Immature natural killer cell (primary cell): Measurements from ENCODE around the gene PAX9. TPM values are rescaled to one million over a fixed set of nuclear protein-coding genes. Genes with fewer than 3 reads are reported as not detected.

Source experiments
- DNase-seq, 3 donors: peaks; one replicate each; pipeline ENCODE4 v3.0.0; 2022; ENCODE audit warnings: mixed read lengths in 1 of 3
- H3K27ac Mint-ChIP-seq, 6 donors: one replicate each; pipeline ENCODE4 v1.8.0; 2020; ENCODE audit warnings: mixed read lengths in 6 of 6, mild to moderate bottlenecking in 5 of 6, inconsistent platforms in 4 of 6, moderate library complexity in 3 of 6
- H3K27me3 Mint-ChIP-seq, 3 donors: one replicate each; pipeline ENCODE4 v1.8.0; 2020 to 2021; ENCODE audit warnings: low read depth in 3 of 3, mild to moderate bottlenecking in 3 of 3, mixed read lengths in 3 of 3, moderate library complexity in 3 of 3, inconsistent platforms in 1 of 3
- H3K36me3 Mint-ChIP-seq, 3 donors: one replicate each; pipeline ENCODE4 v1.8.0; 2020; ENCODE audit warnings: mixed read lengths in 3 of 3, inconsistent platforms in 2 of 3, mild to moderate bottlenecking in 2 of 3
- H3K4me1 Mint-ChIP-seq, 2 donors: one replicate each; pipeline ENCODE4 v1.8.0; 2020; ENCODE audit warnings: inconsistent platforms in 2 of 2, mild to moderate bottlenecking in 2 of 2, mixed read lengths in 2 of 2, moderate library complexity in 1 of 2
- H3K4me3 Mint-ChIP-seq, 5 donors: one replicate each; pipeline ENCODE4 v1.8.0; 2020; ENCODE audit warnings: mild to moderate bottlenecking in 5 of 5, mixed read lengths in 5 of 5, inconsistent platforms in 3 of 5, moderate library complexity in 3 of 5
- H3K9me3 Mint-ChIP-seq, 6 donors: one replicate each; pipeline ENCODE4 v1.8.0; 2020; ENCODE audit warnings: mild to moderate bottlenecking in 6 of 6, mixed read lengths in 6 of 6, inconsistent platforms in 4 of 6, moderate library complexity in 3 of 6
- polyA plus RNA-seq, 3 donors: library from polyadenylated mRNA; unstranded; fragments of 300-500 nt; fragmentation: Illumina TruSeq; gene quantifications; one replicate each; pipeline ENCODE4 v1.2.3, GENCODE V29; 2021

The PAX9 gene
- polyA plus RNA-seq, 3 donors from 2014 or later = 0.07 TPM; not detected in 2

GRCh38 chr14:36713960-36714703, 52.5 kb downstream of the PAX9 start:
- no peak overlapping the region for H3K4me3 Mint-ChIP-seq
- H3K36me3 Mint-ChIP-seq = no peaks in the 10 kb centered on the region
- no peaks in the 10 kb centered on the region for H3K4me1 Mint-ChIP-seq
- H3K27ac Mint-ChIP-seq = no peak overlapping the region
- peaks cover 0 to 4% (median 1%) of the 10 kb centered on the region in 6 donors for H3K9me3 Mint-ChIP-seq
- H3K27me3 Mint-ChIP-seq = peaks cover 2% of the 10 kb centered on the region in 3 donors
- DNase-seq = no peak

GRCh38 chr14:36716614-36717184, 55.0 kb downstream of the PAX9 start:
- H3K4me1 Mint-ChIP-seq = no peaks in the 10 kb centered on the region
- H3K27ac Mint-ChIP-seq = no peak overlapping the region
- no peak for DNase-seq
- H3K36me3 Mint-ChIP-seq = no peaks in the 10 kb centered on the region
- H3K4me3 Mint-ChIP-seq = no peak overlapping the region
- H3K27me3 Mint-ChIP-seq = peaks cover 2 to 4% (median 2%) of the 10 kb centered on the region in 3 donors
- H3K9me3 Mint-ChIP-seq = peaks cover 0 to 5% (median 4%) of the 10 kb centered on the region in 6 donors

GRCh38 chr14:36717363-36717762, 55.7 kb downstream of the PAX9 start:
- no peaks in the 10 kb centered on the region for H3K4me1 Mint-ChIP-seq
- H3K36me3 Mint-ChIP-seq = no peaks in the 10 kb centered on the region
- no peak for DNase-seq
- H3K27me3 Mint-ChIP-seq = peaks cover 2 to 4% (median 2%) of the 10 kb centered on the region in 3 donors
- H3K9me3 Mint-ChIP-seq = peaks cover 0 to 7% (median 2%) of the 10 kb centered on the region in 6 donors
- no peak overlapping the region for H3K27ac Mint-ChIP-seq
- H3K4me3 Mint-ChIP-seq = no peak overlapping the region

GRCh38 chr14:36718216-36718615, 56.6 kb downstream of the PAX9 start:
- no peaks in the 10 kb centered on the region for H3K36me3 Mint-ChIP-seq

GRCh38 chr14:36719823-36720222, 58.2 kb downstream of the PAX9 start:
- Mint-ChIP-seq H3K27ac (no peak overlapping the region), H3K4me1 (no peaks in the 10 kb centered on the region), H3K36me3 (no peaks in the 10 kb centered on the region), H3K9me3 (peaks cover 0 to 11% (median 2%) of the 10 kb centered on the region in 6 donors), H3K4me3 (no peak overlapping the region), H3K27me3 (peaks cover 0 to 3% (median 2%) of the 10 kb centered on the region in 3 donors)
- no peak for DNase-seq

More at GRCh38 chr14:36718216-36718615, 56.6 kb downstream of the PAX9 start:
- Mint-ChIP-seq H3K4me3 (no peak overlapping the region), H3K9me3 (peaks cover 0 to 7% (median 3%) of the 10 kb centered on the region in 6 donors), H3K4me1 (no peaks in the 10 kb centered on the region), H3K27ac (no peak overlapping the region), H3K27me3 (peaks cover 2 to 4% (median 2%) of the 10 kb centered on the region in 3 donors)
- no peak for DNase-seq

GRCh38 chr14:36720657-36721056, 59.0 kb downstream of the PAX9 start:
- peaks cover 0 to 3% (median 2%) of the 10 kb centered on the region in 3 donors for H3K27me3 Mint-ChIP-seq
- no peak overlapping the region for H3K27ac Mint-ChIP-seq

GRCh38 chr14:36721877-36722276, 60.2 kb downstream of the PAX9 start:
- no peak overlapping the region for H3K4me3 Mint-ChIP-seq
- H3K36me3 Mint-ChIP-seq = no peaks in the 10 kb centered on the region
- no peak for DNase-seq
- H3K27me3 Mint-ChIP-seq = peaks cover 0 to 3% (median 2%) of the 10 kb centered on the region in 3 donors
- H3K27ac Mint-ChIP-seq = no peak overlapping the region
- peaks cover 0 to 11% (median 4%) of the 10 kb centered on the region in 6 donors for H3K9me3 Mint-ChIP-seq
- H3K4me1 Mint-ChIP-seq = no peaks in the 10 kb centered on the region

More at GRCh38 chr14:36720657-36721056, 59.0 kb downstream of the PAX9 start:
- Mint-ChIP-seq H3K36me3 (no peaks in the 10 kb centered on the region), H3K4me3 (no peak overlapping the region), H3K9me3 (peaks cover 0 to 11% (median 2%) of the 10 kb centered on the region in 6 donors), H3K4me1 (no peaks in the 10 kb centered on the region)
- DNase-seq = no peak

GRCh38 chr14:36723530-36723929, 61.9 kb downstream of the PAX9 start:
- Mint-ChIP-seq H3K36me3 (no peaks in the 10 kb centered on the region), H3K4me1 (no peaks in the 10 kb centered on the region), H3K27ac (no peak overlapping the region), H3K27me3 (peaks cover 0 to 3% (median 0%) of the 10 kb centered on the region in 3 donors), H3K4me3 (no peak overlapping the region), H3K9me3 (peaks cover 0 to 11% (median 4%) of the 10 kb centered on the region in 6 donors)
- DNase-seq = no peak

GRCh38 chr14:36724162-36724561, 62.5 kb downstream of the PAX9 start:
- H3K4me3 Mint-ChIP-seq = no peak overlapping the region
- no peaks in the 10 kb centered on the region for H3K4me1 Mint-ChIP-seq
- H3K27me3 Mint-ChIP-seq = peaks cover 0 to 3% (median 0%) of the 10 kb centered on the region in 3 donors
- H3K36me3 Mint-ChIP-seq = no peaks in the 10 kb centered on the region
- peaks cover 0 to 11% (median 4%) of the 10 kb centered on the region in 6 donors for H3K9me3 Mint-ChIP-seq
- H3K27ac Mint-ChIP-seq = no peak overlapping the region
- no peak for DNase-seq

GRCh38 chr14:36726128-36726527, 64.5 kb downstream of the PAX9 start:
- no peaks in the 10 kb centered on the region for H3K36me3 Mint-ChIP-seq
- H3K9me3 Mint-ChIP-seq = peaks cover 0 to 11% (median 5%) of the 10 kb centered on the region in 6 donors
- no peaks in the 10 kb centered on the region for H3K4me1 Mint-ChIP-seq
- H3K27ac Mint-ChIP-seq = no peak overlapping the region
- H3K4me3 Mint-ChIP-seq = no peak overlapping the region
- peaks cover 0 to 3% (median 0%) of the 10 kb centered on the region in 3 donors for H3K27me3 Mint-ChIP-seq
- no peak for DNase-seq

Other genes with a start within 250 kb of the PAX9 start
- gene NKX2-1, start 141.6 kb upstream of the PAX9 start, polyA plus RNA-seq = not detected
- gene NKX2-8, start 79.2 kb upstream of the PAX9 start, polyA plus RNA-seq = not detected